K562 (cell line): ENCODE data around the gene SLC37A4. TPM values are rescaled to one million over a fixed set of nuclear protein-coding genes. Genes with fewer than 3 reads are reported as not detected.
A peak's percentile ranks its signal among the peaks of the same experiment; 100 is the strongest.

Experiments
- ARID4B ChIP-seq: sonication (generic); formaldehyde crosslinking; IDR thresholded peaks from 2 replicates; pipeline ENCODE4 v1.8.0; 2022; ENCODE audit warnings: mild to moderate bottlenecking, missing genetic modification reagents
- CGGBP1 ChIP-seq: fragments of 250-450 bp; sonication (Bioruptor Pico); IDR thresholded peaks from 2 replicates; pipeline ENCODE4 v1.9.0; 2021; ENCODE audit warnings: mild to moderate bottlenecking
- DIDO1 ChIP-seq: fragments of 450-650 bp; IDR thresholded peaks from 2 replicates; pipeline ENCODE4 v1.6.1; 2016; ENCODE audit warnings: low read depth, missing biosample characterization, missing genetic modification characterization
- E2F3 ChIP-seq: fragments of 250-450 bp; sonication (Bioruptor Pico); IDR thresholded peaks from 2 replicates; pipeline ENCODE4 v1.4.0; 2020; ENCODE audit warnings: mild to moderate bottlenecking
- ETV6 ChIP-seq, 3 experiments: fragments of 150-350 bp in 1 of 3; sonication (generic) in 1 of 3; formaldehyde crosslinking in 1 of 3; IDR thresholded peaks; 2 replicates each; pipeline versions ENCODE4 v1.6.1 to v1.8.0; 2014 to 2022; ENCODE audit warnings: borderline replicate concordance in 2 of 3, low read depth in 2 of 3, antibody characterized with exemption in 1 of 3, low read length in 1 of 3, mild to moderate bottlenecking in 1 of 3, missing genetic modification reagents in 1 of 3
- FOXA1 ChIP-seq: fragments of 450-650 bp; IDR thresholded peaks from 2 replicates; pipeline ENCODE4 v1.6.1; 2016; ENCODE audit warnings: mild to moderate bottlenecking, borderline replicate concordance
- GTF2A2 ChIP-seq: IDR thresholded peaks from 2 replicates; pipeline ENCODE4 v1.6.1; 2016; ENCODE audit warnings: mild to moderate bottlenecking, missing genetic modification characterization, missing compliant biosample characterization
- HDAC1 ChIP-seq, 2 experiments: fragments of 450-650 bp; IDR thresholded peaks; 2 replicates each; pipeline ENCODE4 v1.6.1; 2016 to 2017; ENCODE audit warnings: inconsistent platforms in 1 of 2, mild to moderate bottlenecking in 1 of 2, moderate library complexity in 1 of 2
- HDGF ChIP-seq: fragments of 450-650 bp; IDR thresholded peaks from 2 replicates; pipeline ENCODE4 v1.6.1; 2016
- MBD2 ChIP-seq: sonication (generic); IDR thresholded peaks from 2 replicates; pipeline ENCODE4 v1.6.1; 2016; ENCODE audit warnings: low read depth, borderline replicate concordance
- MYC ChIP-seq, 2 experiments: fragments of 250-450 bp in 1 of 2; sonication (Bioruptor Pico) in 1 of 2; IDR thresholded peaks; 2 replicates each; pipeline versions ENCODE4 v1.5.1 to v1.6.1; 2012 to 2021; ENCODE audit warnings: low read depth in 2 of 2, borderline replicate concordance in 1 of 2, improper control_type of control experiment in 1 of 2, low read length in 1 of 2, mild to moderate bottlenecking in 1 of 2, moderate library complexity in 1 of 2
- POLR2B ChIP-seq: fragments of 450-650 bp; IDR thresholded peaks from 2 replicates; pipeline ENCODE4 v1.6.1; 2018; ENCODE audit warnings: low read depth; ENCODE audit not compliant: partially characterized antibody
- ZNF282 ChIP-seq: sonication (generic); formaldehyde crosslinking; IDR thresholded peaks from 2 replicates; pipeline ENCODE4 v1.8.1; 2023; ENCODE audit warnings: missing genetic modification reagents
- ZNF407 ChIP-seq: fragments of 450-650 bp; IDR thresholded peaks from 2 replicates; pipeline ENCODE4 v1.6.1; 2016; ENCODE audit warnings: low read depth
- polyA plus RNA-seq, 8 experiments: library from polyadenylated mRNA; depleted of rRNA in 4 of 8; stranded (reverse) in 5 of 8; unstranded in 3 of 8; fragments of >200 nt; fragmentation: Nextera tagmentation in 2 of 8; fragmentation: Illumina TruSeq in 1 of 8; extraction: Ambion mirVana in 2 of 8; extraction: Trizol in 1 of 8; gene quantifications; 2 replicates each; pipeline versions ENCODE4 v1.2.1 to v1.2.3, GENCODE V29; 2011 to 2014; ENCODE audit warnings: inconsistent platforms in 1 of 8, missing spikeins in 1 of 8
- total RNA-seq, 7 experiments: library from RNA; depleted of rRNA in 6 of 7; stranded (reverse); fragments of >200 nt in 6 of 7; fragmentation: Illumina TruSeq in 2 of 7; extraction: Trizol in 2 of 7; gene quantifications; 2 replicates each; pipeline versions ENCODE4 v1.2.1 to v1.2.3, GENCODE V29; 2011 to 2021; ENCODE audit warnings: low replicate concordance in 1 of 7

Gene SLC37A4
- total and polyA plus RNA-seq, 9 of the 15 experiments (the other 6 are each of a cell fraction or from before 2014, with no cell fraction given), result 24.7 to 73.9 (median 40.7) TPM

GRCh38 chr11:118997627-118998387 is 32.9 kb downstream of the SLC37A4 start, which contains the start of gene CENATAC (continued):
- TF ChIP-seq ZNF407 (no peak), HDGF (no peak), CGGBP1 (CRISPR knock-in tag) (no peak), MBD2 (no peak; the same call in 1 of the 2 replicates), HDAC1 (IDR thresholded peaks at IDR 0.05) (0 out of 4 replicates have a peak, but pooled peaks of 1 of the 2 experiments have one; percentile 41), ZNF282 (no peak), MYC (IDR thresholded peaks at IDR 0.05; ENCODE audit: low read depth, low read length) (peak; percentile 70), MYC (CRISPR knock-in tag; IDR thresholded peaks at IDR 0.05; ENCODE audit: borderline replicate concordance, low read depth) (no peak), FOXA1 (no peak), ETV6 (IDR thresholded peaks at IDR 0.05; ENCODE audit: borderline replicate concordance in 1 of 2, low read depth in 2 of 2, low read length in 1 of 2) (no peak), ETV6 (CRISPR knock-in tag; IDR thresholded peaks at IDR 0.05; ENCODE audit: borderline replicate concordance) (no peak), POLR2B (peak; percentile 73), E2F3 (peak; percentile 71; the same call in 1 of the 2 replicates), GTF2A2 (no peak), DIDO1 (tag) (peak; percentile 32; the same call in 1 of the 2 replicates), ARID4B (CRISPR knock-in tag) (no peak)
